GM19035 (cell line): ENCODE measurements around the gene UFD1.

Source experiments
- ATAC-seq: cut with Tn5 transposase; IDR thresholded peaks from one replicate; pipeline ENCODE4 v1.9.1; 2021; ENCODE audit not compliant: unreplicated experiment

Gene UFD1

GRCh38 chr22:19497245-19497644, 18.3 kb upstream of the UFD1 start:
- ATAC-seq, result no peak

GRCh38 chr22:19496324-19496630, 17.3 kb upstream of the UFD1 start:
- no peak for ATAC-seq

- no peak for ATAC-seq
These were observed 16.8 kb upstream of the UFD1 start for GRCh38 chr22:19495562-19496323.

- no peak for ATAC-seq
These were observed 15.7 kb upstream of the UFD1 start for GRCh38 chr22:19494676-19495173.

GRCh38 chr22:19494001-19494560, 15.1 kb upstream of the UFD1 start:
- no peak for ATAC-seq

- ATAC-seq, result no peak
These were observed 13.6 kb upstream of the UFD1 start for GRCh38 chr22:19492504-19493174.

- no peak for ATAC-seq
These were observed 11.7 kb upstream of the UFD1 start for GRCh38 chr22:19490628-19491230.

- no peak for ATAC-seq
These were observed 10.2 kb upstream of the UFD1 start for GRCh38 chr22:19488884-19489843.

- ATAC-seq, result no peak
These were observed 9.3 kb upstream of the UFD1 start for GRCh38 chr22:19488285-19488684.

- no peak for ATAC-seq
These were observed 4.7 kb upstream of the UFD1 start for GRCh38 chr22:19483481-19484244.

- ATAC-seq, result no peak
These were observed 3.3 kb upstream of the UFD1 start for GRCh38 chr22:19482297-19482696.

GRCh38 chr22:19480789-19481188, 1.8 kb upstream of the UFD1 start:
- ATAC-seq, result no peak

GRCh38 chr22:19480173-19480568, 1.2 kb upstream of the UFD1 start:
- ATAC-seq, result no peak

- ATAC-seq, result peak; percentile 91
These were observed 571 bp upstream of the UFD1 start, which contains the start of gene CDC45 for GRCh38 chr22:19479355-19480172. TSS of gene CDC45 (plus strand) at chr22:19479920. CDS start at chr22:19479969, 49 bp downstream.

- no peak for ATAC-seq
These were observed 720 bp downstream of the UFD1 start for GRCh38 chr22:19478045-19478900.

- ATAC-seq, result no peak
These were observed 1.5 kb downstream of the UFD1 start for GRCh38 chr22:19477321-19478044.

GRCh38 chr22:19476023-19476422, 3.0 kb downstream of the UFD1 start:
- ATAC-seq, result no peak
